SU-DHL-6 (cell line): ENCODE measurements around the gene RNF135.

Experiments used
- CTCF ChIP-seq: fragments of 200-600 bp; sonication (generic); IDR thresholded peaks from one replicate; pipeline ENCODE4 v1.5.1; 2017; ENCODE audit warnings: antibody characterized with exemption, mild to moderate bottlenecking, low read length, moderate library complexity; ENCODE audit not compliant: insufficient read depth, poor library complexity, severe bottlenecking
- EZH2phosphoT487 ChIP-seq: fragments of 200-600 bp; sonication (generic), shearing (Covaris generic); conservative IDR thresholded peaks from 2 replicates; pipeline ENCODE4 v1.6.1; 2018; ENCODE audit warnings: mild to moderate bottlenecking, antibody characterized with exemption, low read length, moderate library complexity, mixed read lengths

- TF ChIP-seq CTCF (no peak), EZH2phosphoT487 (no peak)
Measured at GRCh38 chr17:31002047-31002446, 31.2 kb downstream of the RNF135 start.
